HG03196 (cell line): Measurements from ENCODE around the gene SERTAD1.
"Not testable (repeated sequence)": the region's sequence is repeated elsewhere in the genome, so short reads cannot be mapped to it uniquely, and the experiment has no call there.

Experiments used
- ATAC-seq: cut with Tn5 transposase; IDR thresholded peaks from one replicate; pipeline ENCODE4 v1.9.1; 2021; ENCODE audit not compliant: unreplicated experiment

SERTAD1 gene

DNA sequence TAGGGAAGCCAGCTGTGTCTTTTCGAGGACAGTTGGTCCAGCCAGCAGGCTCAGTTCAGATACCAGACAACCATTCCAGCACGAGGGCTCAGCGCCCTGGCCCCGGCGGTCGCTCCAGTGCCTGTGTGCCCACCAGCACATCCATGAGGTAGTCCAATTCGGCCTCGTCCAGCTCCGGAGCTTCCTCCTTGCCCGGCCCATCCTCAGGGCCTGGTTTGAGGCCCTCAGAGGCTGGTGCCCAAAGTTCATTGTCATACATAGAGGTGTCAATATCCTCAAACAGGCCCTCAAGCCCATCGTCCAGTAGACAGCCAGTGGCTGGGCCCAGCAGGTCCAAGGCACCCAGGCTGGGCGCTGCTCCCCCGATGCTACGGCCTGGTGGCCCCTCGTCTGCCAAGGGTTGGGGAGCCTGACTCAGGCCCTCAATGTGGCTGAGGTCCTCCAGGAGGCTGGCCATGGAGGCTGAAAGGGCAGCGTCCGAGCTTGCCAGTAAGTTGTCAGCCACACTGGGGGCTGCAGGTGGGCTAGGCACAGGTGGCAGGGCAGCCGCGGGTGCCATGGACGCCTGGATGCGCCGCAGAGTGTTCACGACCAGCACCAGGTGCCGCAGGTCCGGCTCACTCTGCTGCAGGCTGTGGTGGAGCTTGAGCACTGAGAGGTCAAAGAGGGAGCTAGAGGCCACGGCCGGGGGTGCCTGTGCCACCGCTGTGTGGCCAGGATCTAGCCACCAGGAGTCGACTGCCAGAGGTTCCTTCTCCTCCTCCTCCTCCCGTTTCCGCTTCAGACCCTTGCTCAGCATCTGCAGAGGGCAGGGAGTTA lies 2.8 kb downstream of the SERTAD1 start:
- ATAC-seq, result no peak

DNA sequence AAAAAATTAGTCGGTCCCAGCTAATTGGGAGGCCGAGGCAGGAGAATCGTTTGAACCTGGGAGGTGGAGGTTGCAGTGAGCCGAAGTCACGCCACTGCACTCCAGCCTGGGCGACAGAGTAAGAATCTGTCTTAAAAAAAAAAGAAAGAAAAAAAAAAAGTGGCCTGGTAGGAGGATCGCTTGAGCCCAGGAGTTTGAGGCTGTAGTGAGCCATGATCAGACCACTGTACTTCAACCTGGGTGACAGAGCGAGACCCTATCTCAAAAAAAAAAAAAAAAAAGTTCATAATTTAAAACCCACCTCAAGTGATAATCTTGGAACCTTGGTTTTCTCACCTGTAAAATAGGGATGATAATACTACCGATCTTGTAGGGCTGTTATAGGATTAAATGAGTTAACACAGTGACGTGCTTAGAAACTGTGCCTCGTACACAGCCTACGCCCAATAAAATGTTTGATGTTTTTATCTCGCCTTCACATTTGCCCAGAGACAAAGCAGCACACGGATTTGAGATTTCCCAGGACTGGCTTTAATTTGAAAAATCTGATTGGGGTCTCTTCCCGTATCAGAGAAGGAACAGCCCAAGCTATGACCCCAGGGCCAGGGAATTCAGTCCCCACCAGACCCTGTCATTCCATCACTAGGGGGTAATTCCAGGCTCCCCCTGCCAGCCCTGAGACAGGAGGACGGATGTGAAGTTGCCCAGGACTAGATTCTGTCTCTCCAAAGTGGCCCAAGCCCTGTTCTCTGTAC lies 3.6 kb downstream of the SERTAD1 start:
- no peak for ATAC-seq

DNA sequence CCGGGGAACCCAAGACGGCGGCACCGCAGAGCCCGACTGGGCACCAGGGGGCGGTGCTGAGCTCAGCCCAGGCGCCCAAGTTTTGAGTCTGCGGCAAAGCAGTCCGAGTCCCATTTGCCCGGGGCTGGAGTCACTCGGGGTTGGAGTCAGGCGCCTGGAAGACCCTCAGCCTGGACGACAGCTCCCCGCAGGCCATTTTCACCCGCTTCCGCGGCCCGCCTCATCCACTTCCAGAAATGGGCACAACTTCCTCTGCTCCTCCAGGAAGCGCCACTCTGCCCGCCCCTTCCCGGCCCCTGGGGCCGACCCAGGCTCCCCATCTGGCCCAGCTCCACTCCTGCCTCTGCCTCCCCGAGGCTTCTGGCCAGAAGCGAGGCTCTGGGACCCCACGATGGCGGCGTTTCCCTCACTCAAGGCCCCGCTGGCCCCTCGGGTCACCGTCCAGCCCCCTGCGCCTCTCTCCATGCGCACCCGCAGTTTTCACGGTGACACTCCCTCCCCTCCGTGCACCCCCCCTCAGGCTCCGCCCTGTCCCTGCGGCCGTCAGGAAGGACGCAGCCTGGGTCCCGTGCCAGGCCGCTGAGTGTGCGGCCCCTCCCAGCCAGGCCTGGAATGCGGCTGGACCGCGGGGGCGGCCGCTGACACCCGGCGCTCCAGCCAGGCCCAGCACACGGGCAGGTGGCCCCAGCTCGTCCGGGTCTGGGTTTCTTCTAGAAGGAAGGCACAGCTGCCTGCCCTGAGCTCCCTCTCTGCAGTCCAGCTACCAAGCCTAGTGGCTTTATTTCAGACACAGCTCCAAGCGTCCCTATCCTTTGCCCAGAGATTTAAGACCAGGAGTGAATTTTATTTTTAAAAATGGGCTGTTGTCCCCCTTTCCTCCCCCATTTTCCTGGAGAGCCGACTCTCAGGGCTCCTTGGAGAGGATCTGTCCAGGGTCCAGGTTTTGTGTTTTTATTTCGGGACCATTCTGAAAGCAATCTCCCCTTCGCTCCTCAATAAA lies 4.7 kb downstream of the SERTAD1 start:
- peak; percentile 30 for ATAC-seq

DNA sequence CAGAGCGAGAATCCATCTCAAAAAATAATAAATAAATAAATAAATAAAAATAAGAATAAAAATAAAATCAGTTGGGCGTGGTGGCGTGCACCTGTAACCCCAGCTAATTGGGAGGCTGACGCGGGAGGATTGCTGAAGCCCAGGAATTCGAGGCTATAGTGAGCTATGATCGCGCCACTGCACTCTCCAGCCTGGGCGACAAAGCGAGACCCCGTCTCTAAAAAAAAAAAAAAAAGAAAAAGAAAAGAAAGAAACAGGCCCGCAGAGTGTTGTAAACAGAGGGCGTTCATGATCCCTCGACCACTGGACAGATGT lies 5.4 kb downstream of the SERTAD1 start:
- no peak for ATAC-seq

DNA sequence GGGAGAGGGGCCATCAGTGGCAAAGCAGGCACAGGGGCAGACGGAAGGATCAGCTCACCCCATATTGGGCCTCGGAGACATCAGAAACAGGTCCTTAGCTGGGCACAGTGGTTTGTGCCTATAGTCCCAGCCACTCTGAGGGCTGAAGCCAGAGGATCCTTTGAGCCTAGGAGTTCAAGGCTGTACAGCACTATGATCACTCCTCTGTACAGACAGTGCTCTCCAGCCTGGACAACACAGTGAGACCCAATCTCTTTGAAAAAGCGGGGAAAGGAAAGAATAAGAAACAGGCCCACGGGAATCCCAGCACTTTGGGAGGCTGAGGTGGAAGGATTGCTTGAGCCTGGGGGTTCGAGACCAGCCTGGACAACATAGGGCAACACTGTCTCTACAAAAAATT lies 6.0 kb downstream of the SERTAD1 start:
- ATAC-seq, result no peak

DNA sequence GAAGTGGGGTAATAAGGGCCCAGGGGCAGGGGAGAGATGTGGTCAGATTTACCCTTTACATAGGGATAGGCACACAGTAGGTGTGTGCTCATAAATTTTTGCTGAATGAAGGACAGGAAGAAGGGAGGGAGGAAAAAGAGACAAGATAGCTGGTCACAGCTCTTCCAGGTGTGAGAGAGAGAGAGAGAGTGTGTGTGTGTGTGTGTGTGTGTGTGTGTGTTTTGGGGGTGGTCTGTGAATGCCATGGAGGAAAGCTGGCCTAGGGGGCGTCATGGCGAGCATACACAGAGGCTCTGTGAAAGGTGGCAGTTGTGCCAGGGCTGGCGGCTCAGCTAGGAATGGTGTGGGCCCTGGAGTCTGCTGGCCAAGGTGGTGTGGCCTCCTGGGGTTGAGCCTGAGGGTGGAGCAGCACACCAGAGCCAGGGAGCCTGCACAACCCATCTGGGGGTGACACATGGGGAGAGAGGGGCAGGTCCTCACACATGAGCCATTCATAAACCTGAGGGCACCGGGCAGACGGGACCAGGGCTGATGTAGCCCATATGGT lies 6.7 kb downstream of the SERTAD1 start:
- ATAC-seq, result no peak

DNA sequence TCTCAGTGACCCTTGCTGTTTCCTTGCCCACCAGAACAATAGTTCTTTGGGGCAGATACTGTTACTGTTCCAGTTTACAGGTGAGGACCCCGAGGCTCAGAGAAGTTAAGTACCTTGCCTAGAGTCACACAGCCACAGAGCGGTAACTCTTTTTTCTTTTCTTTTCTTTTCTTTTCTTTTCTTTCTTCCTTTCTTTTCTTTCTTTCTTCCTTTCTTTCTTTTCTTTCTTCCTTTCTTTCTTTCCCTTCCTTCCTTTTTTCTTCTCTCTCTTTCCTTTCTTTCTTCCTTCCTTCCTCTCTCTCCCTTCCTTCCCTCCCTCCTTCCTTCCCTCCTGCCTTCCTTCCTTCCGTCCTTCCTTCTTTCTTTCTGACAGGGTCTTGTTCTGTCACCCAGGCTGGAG lies 7.8 kb downstream of the SERTAD1 start:
- ATAC-seq, result no peak

DNA sequence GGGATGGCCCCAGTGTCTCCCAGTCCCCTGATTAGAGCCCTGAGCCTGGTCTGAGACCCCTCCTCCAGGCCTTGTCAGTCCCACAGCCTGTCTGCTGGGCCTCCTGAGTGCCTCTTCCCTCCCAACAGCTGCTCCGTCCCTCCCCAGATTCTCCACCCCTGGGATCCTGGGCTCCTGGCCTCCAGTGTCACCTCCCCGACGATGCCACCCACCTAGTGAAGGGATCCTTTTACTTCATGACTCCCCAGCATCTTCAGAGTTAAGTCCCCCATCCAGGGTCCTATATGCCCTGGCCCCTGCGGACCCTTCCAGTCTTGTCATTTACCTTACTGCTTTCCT lies 8.2 kb downstream of the SERTAD1 start:
- ATAC-seq, result no peak

DNA sequence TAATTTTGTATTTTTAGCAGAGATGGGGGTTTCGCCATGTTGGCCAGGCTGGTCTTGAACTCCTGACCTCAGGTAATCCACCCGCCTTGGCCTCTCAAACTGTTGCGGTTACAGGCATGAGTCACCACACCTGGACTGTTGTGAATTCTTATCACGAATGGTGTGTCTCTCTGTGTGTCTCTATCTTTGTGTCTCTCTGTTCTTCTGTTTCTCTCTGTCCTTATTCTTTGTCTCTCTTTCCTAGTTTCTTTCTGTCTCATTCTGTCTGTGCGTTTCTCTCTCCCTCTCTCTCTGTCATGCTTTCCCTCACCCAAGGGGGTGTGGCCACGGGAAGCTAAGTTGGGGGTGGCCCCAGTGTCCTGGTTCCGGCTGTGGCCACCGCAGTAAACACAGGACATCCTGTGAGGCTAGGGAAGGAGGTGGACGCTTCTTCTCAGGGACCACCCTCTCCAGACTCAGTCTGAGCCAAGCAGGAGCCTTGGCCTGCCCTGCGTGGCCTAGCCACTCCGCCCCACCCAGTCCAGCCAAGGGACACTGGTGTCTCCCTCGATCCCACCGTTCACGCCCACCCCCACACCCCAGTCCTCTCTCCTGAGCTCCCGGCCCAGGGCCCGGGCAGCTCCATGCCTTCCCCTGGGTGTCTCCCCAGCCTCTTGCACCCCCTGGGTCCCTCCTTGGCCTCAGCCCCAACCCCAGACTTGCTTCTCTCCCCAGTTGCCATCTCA lies 8.7 kb downstream of the SERTAD1 start:
- ATAC-seq, result no peak

DNA sequence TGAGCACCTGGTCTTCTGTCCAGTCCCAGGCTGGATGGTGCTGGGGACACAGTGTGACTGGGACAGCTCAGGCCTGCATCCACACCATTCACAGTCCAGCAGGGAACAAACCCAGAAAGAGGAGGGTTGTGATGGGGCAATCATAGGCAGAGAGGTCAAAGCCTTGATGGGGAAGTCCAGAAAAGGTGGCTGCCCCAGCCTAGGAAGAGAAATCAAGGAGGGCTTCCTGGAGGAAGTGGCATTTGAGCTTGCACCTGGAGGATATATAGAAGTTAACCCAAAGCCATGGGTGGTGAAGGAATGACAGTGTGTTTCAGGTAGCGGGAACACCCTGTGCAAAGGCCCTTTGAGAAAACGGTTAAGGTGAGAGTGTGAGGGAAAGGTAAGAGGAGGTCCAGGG lies 10.0 kb downstream of the SERTAD1 start:
- no peak for ATAC-seq

DNA sequence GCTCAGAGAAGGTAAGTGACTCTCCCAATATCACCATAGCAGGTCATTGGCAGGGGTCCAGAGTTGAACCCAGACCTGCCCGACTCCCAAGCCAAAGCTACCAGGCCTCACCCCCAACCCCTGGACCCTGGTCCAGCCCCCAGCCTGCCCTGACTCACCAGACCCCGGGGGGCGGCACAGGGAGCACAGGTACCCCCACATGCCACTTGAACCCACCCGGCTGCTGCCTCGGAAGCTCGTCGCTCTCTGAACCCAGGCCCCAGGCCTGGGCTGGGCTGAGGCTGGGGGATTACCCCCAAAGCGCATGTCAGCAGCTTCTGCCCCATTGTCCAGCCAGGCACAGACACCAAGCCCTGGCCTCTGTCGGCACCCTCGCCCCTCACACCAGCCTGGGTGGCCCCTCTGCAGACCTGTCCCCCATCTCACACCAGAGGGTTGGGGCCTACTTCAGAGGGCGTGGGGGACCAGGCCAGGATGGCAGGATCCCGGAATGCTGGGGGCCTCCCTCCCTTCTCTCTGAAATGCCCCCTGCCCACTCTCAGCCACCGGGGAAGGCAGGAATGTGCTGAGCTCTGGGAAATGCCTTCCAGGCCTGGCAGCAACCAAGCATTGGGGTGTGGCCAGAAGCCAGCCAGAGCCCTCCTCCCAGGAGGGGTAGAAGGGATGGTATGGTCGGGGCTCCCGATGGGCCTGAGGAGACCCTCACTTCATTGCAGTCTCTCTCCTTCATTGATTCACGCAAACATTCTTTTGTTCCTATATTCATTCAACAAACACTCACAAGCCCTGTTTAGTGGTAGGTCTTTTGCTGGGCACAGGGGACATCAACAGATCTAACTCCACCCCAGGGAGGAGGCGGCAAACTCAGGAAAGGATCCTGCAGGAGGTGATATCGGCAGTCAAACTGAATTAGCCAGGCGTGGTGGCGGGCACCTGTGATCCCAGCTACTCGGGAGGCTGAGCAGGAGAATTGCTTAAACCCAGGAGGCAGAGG lies 11.0 kb downstream of the SERTAD1 start:
- no peak for ATAC-seq

DNA sequence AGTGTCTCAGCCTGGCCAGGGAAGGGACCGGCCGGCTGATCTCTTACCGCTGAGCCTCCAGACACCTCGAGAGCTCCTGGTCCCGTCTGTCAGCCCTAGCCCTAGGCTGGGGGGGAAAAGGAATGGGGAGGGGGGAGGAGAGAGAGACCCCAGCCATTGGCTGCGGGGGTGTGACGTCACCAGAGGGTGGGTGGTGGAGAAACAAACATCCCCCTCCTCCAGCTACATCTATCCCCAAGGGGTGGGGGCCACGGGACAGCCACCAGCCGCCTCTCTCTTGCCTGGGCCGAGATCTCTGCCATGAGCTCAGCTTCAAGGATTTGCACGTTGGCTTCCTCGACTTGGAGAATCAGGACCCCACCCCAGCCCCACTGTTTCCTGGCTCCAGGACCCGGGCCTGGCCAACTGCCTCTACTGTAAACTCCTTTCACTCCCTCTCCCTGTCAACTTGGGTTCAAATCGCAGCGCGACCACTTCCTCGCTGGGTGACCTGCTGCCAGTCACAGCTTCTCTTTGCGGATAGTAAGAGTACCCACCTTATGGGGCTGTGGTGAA lies 12.4 kb downstream of the SERTAD1 start, which contains the start of gene PRX:
Gene PRX (minus strand): TSS at position 88 of the 555 bp plus-strand sequence. CDS start 5,446 bp downstream, outside the sequence.
- no peak for ATAC-seq

DNA sequence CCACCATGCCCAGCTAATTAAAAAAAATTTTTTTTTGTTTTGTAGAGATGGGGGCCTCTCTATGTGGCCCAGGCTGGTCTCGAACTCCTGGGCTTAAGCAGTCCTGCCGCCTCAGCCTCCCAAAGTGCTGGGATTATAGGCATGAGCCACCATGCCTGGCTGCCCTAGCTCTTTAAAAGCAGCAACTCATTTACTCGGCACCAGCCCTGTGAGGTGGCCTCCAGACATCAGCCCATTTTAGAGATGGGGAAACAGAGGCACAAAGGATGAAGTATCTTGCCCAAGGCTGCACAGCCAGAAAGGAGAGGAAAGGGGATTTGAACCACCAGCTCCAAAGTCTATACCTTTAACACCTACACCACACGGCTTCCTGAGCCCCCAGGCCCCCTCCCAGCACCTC lies 12.9 kb downstream of the SERTAD1 start:
- ATAC-seq, result no peak

DNA sequence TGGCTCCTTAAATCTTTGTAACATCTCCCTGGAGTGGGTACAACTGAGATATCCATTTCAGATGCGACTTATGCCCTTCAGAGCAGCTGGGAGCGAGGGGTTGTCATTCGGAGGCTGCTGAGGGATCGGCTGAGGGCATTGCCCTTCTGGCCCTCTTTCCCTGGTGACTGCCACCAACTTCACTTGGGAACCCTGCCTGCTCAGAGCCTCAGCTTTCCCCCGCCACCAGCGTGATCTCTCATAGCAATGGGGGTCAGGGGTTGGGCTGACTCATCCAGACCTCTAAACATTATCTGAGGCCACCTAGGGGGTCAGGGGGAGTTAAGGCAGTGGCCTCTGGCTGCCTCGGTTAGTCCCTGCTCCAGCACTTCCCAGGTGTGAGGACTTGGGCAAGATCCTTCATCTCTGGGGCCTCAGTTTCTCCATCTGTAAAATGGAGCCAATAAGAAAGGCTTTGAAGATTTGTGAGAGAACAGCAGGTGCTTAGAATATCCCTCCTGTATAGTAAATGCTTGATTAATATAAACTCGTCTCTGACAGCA lies 13.8 kb downstream of the SERTAD1 start:
- no peak for ATAC-seq

DNA sequence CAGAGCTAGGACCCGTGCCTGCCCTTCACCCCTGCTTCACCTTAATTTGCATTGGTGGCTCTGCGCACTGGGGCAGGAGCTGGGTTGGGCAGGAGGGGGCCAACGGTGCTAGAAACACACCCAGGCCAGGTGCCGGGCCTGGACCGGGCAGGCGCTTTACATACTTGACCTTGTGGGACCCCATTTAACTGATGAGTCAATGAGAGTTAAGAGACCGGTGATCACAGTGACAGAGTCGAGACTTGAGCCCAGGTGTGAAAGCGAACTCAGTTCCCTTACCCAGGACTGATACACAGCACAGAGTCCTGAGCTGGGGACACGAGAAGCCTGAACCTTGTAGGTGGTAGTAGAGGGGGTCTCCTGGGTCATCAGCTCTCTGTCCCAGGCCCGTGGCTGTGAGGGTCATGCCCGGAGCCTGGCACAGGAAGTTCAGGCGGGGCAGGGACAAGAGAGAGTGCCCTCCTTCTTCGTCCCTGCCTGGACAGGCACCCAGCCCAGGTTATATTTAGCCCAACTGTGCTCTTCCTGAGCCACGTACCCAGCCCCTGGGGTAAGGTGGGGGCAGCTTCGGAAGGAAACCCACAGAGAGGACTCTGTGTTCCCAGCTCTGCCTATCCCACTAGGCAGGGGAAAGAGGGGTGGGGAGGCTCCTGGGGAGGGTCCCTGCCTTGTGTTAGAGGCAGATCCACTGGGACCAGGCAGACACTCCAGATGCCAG lies 14.5 kb downstream of the SERTAD1 start:
- ATAC-seq, result no peak

DNA sequence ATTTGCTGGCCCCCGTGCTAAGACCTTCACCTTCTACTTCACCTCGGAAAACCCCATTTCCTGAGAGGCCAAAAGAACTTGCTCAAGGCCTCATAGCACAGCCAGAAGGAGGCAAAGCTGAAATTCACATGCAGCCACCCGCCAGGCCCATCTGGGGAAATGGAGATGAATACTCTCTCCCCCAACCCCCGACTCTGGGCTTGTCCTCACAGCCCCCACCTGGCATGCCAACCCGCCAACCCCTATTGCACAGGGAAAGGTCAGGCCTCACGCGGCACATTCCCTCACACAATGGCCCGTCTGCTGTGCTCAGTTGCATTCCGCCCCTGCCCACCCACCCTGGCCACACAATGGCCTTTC lies 15.8 kb downstream of the SERTAD1 start:
- ATAC-seq, result no peak

DNA sequence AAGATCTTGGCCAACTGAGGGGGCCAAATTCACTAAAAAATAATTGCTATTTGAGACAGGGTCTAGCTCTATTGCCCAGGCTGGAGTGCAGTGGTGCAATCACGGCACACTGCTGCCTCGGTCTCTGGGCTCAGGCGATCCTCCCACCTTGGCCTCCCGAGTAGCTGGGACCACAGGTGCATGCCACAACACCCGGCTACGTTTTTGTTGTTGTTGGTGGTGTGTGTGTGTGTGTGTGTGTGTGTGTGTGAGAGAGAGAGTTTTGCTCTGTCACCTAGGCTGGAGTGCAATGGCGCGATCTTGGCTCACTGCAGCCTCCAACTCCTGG lies 17.2 kb downstream of the SERTAD1 start:
- not testable (repeated sequence) for ATAC-seq
